BE2C (cell line): ENCODE data around the gene UTP20.

ENCODE experiments used
- DNase-seq: peaks from one replicate; pipeline ENCODE4 v3.0.0-alpha.2; 2020
- H3K27me3 ChIP-seq: fragments of 250-450 bp; sonication (Bioruptor Pico); 2 replicates; pipeline ENCODE4 v1.5.1; 2020; ENCODE audit warnings: mild to moderate bottlenecking
- H3K36me3 ChIP-seq: fragments of 250-450 bp; sonication (Bioruptor Pico); 2 replicates; pipeline ENCODE4 v1.5.1; 2020; ENCODE audit warnings: mild to moderate bottlenecking
- H3K4me1 ChIP-seq: fragments of 250-450 bp; sonication (Bioruptor Pico); 2 replicates; pipeline ENCODE4 v1.5.1; 2020
- H3K4me3 ChIP-seq: 2 replicates; pipeline ENCODE4 v1.5.1; 2011; ENCODE audit warnings: low read depth, low read length
- H3K9me3 ChIP-seq: fragments of 250-450 bp; sonication (Bioruptor Pico); 2 replicates; pipeline ENCODE4 v1.5.1; 2020
- CTCF ChIP-seq: IDR thresholded peaks from 2 replicates; pipeline ENCODE4 v1.5.1; 2012; ENCODE audit warnings: mild to moderate bottlenecking, low read depth, low read length

The UTP20 gene

GRCh38 chr12:101277443-101277842 is 2.5 kb upstream of the UTP20 start:
- Histone ChIP-seq H3K4me3 (no peak overlapping the region), H3K36me3 (peaks cover under 1% of the 10 kb centered on the region; the same call in 1 of the 2 replicates), H3K27me3 (no peaks in the 10 kb centered on the region; the same call in 1 of the 2 replicates), H3K4me1 (no peaks in the 10 kb centered on the region), H3K9me3 (no peaks in the 10 kb centered on the region)
- DNase-seq, result no peak
- TF ChIP-seq CTCF, result no peak

GRCh38 chr12:101287357-101287756 is 7.5 kb downstream of the UTP20 start:
- H3K4me3 ChIP-seq, result no peak overlapping the region
- no peaks in the 10 kb centered on the region for H3K27me3 ChIP-seq
- no peaks in the 10 kb centered on the region for H3K4me1 ChIP-seq
- no peaks in the 10 kb centered on the region for H3K9me3 ChIP-seq
- TF ChIP-seq CTCF, result no peak
- DNase-seq, result no peak
- peaks cover 70% of the 10 kb centered on the region for H3K36me3 ChIP-seq

- Histone ChIP-seq H3K36me3 (peaks cover 57% of the 10 kb centered on the region), H3K4me3 (no peak overlapping the region), H3K4me1 (no peaks in the 10 kb centered on the region), H3K27me3 (no peaks in the 10 kb centered on the region), H3K9me3 (no peaks in the 10 kb centered on the region)
- DNase-seq, result no peak
- no peak for TF ChIP-seq CTCF
These were observed 17.8 kb downstream of the UTP20 start for GRCh38 chr12:101297661-101298060.

- Histone ChIP-seq H3K36me3 (peaks cover 57% of the 10 kb centered on the region), H3K4me3 (no peak overlapping the region), H3K4me1 (no peaks in the 10 kb centered on the region), H3K27me3 (no peaks in the 10 kb centered on the region), H3K9me3 (no peaks in the 10 kb centered on the region)
- DNase-seq, result no peak
- no peak for TF ChIP-seq CTCF
These were observed 18.5 kb downstream of the UTP20 start for GRCh38 chr12:101298426-101298825.

GRCh38 chr12:101299346-101299745 is 19.4 kb downstream of the UTP20 start:
- Histone ChIP-seq H3K9me3 (no peaks in the 10 kb centered on the region), H3K36me3 (peaks cover 62% of the 10 kb centered on the region), H3K27me3 (no peaks in the 10 kb centered on the region), H3K4me3 (no peak overlapping the region), H3K4me1 (no peaks in the 10 kb centered on the region)
- no peak for DNase-seq
- no peak for TF ChIP-seq CTCF

GRCh38 chr12:101299931-101300330 is 20.0 kb downstream of the UTP20 start:
- H3K36me3 ChIP-seq, result peaks cover 64% of the 10 kb centered on the region

More at GRCh38 chr12:101299931-101300330, 20.0 kb downstream of the UTP20 start:
- Histone ChIP-seq H3K4me3 (no peak overlapping the region), H3K27me3 (no peaks in the 10 kb centered on the region), H3K4me1 (no peaks in the 10 kb centered on the region), H3K9me3 (no peaks in the 10 kb centered on the region)
- no peak for DNase-seq
- no peak for TF ChIP-seq CTCF
